Stimulated activated memory B cell treated with anti-CD40 and anti-IgM and Interleukin-4, amounts not matched to agents 10 μg/mL and 1 μg/mL and 100 μg/mL, for 72 hours (primary cell): ENCODE data around the gene IQCN.

Source experiments
- ATAC-seq: fragments of 150-1000 bp; cut with Tn5 transposase; 2 replicates; pipeline ENCODE4 v1.10.0; 2021
- H3K27ac Mint-ChIP-seq: one replicate; pipeline ENCODE4 v1.8.0; 2022; ENCODE audit warnings: mild to moderate bottlenecking, mixed read lengths
- H3K27me3 Mint-ChIP-seq: one replicate; pipeline ENCODE4 v1.8.0; 2022; ENCODE audit warnings: mixed read lengths
- H3K36me3 Mint-ChIP-seq: one replicate; pipeline ENCODE4 v1.8.0; 2022; ENCODE audit warnings: mixed read lengths
- H3K4me1 Mint-ChIP-seq: one replicate; pipeline ENCODE4 v1.8.0; 2022; ENCODE audit warnings: mixed read lengths
- H3K4me3 Mint-ChIP-seq: one replicate; pipeline ENCODE4 v1.8.0; 2022; ENCODE audit warnings: mild to moderate bottlenecking, moderate library complexity, mixed read lengths
- H3K9me3 Mint-ChIP-seq: one replicate; pipeline ENCODE4 v1.8.0; 2022; ENCODE audit warnings: mixed read lengths

Gene IQCN

DNA sequence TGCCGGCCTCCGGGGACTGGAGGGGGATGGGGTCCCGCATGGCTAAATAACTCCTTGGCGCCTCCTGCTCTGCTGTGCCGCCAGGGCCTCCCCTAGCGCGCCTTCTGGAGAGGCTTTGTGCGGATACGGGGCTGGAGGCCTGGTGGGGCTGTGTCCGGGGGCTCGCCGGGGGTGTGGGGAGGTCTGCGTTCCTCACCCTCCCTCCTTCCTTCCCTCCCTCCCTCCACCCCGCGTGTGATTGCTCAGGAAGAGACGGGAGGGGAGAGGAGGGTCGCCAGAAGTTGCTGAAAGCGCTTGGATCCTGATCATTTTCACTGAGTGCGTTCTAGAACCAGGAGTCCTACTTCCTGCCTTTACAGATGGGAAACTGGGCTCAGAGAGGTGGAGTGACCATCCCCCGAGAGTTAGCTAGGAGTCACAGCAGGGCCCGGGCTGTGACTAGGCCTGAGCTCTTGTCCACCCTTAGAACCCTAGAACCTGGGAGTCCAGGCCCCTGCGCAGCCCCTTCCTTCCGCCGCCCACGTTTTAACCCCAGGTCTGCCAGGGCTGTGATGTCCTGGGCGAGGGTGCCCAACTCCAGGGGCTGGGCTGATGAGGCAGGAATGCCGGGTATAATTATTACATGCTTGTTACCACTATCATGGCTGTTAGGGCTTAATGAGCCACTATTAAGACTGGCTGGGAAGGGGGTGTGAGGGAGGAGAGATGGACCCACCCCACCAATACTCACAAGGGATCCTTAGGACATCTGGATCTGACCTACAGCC is 8.0 kb upstream of the IQCN start:
- peaks cover 66% of the 10 kb centered on the region for H3K4me1 Mint-ChIP-seq
- H3K36me3 Mint-ChIP-seq: peaks cover 33% of the 10 kb centered on the region
- no peak for ATAC-seq
- H3K27ac Mint-ChIP-seq: peak overlapping the region; percentile 91
- H3K4me3 Mint-ChIP-seq: peak overlapping the region; percentile 87
- no peaks in the 10 kb centered on the region for H3K27me3 Mint-ChIP-seq
- no peaks in the 10 kb centered on the region for H3K9me3 Mint-ChIP-seq

DNA sequence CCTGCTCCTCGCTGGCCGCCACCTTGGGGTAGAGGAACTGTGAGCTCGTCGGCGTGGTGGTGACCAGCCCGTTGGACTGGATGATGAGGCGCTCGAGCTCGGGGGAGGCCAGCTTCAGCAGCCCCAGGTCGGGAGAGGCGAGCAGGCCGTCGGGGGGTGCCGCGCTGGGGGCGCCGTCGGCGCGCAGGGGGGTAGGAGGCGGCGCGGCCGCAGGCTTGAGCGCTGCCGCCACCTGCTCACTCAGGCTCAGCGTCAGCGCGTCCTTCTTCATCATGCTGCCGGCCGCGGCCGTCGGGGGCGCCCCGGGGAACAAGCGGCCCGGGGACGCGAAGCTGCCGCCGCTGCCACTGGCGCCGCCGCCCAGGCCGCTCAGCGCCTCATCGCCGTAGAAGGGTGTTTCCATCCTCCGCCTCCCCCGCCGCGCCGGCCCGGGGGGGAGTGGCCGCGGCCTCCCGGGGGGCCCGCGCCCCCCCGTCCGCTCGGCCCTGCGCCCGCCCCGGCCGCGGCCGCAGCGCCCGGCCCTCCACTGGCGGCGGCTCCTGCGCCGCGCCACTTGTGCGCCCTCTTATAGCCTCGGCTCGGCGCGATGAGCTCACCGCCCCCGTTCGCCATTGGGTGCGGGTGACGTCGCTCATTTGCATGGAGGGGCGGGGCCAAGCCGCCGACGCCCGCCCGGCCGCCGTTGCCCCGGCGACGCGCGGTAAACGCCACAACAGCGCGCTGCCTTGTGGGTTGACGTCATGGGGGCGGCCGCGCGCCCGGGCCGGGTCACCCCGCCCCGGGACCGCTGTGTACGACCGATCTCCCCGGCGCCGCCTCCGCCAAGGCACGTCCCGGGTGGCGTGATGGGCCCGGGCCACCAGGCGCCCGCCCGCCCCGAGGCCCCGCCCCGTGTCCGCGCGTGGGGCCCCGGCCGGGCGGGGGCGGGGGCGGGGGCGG is 7.1 kb upstream of the IQCN start, which contains the start of gene JUND:
JUND (minus strand) TSS at position 541 of the 939 bp plus-strand sequence; CDS start at position 403, 138 bp downstream.
- peaks cover 33% of the 10 kb centered on the region for H3K36me3 Mint-ChIP-seq
- H3K4me1 Mint-ChIP-seq: peaks cover 58% of the 10 kb centered on the region
- H3K4me3 Mint-ChIP-seq: peak within 1 kb of the TSS; percentile 93
- peak within 1 kb of the TSS; percentile 91 for H3K27ac Mint-ChIP-seq
- peak; percentile 86 for ATAC-seq
- no peaks in the 10 kb centered on the region for H3K27me3 Mint-ChIP-seq
- H3K9me3 Mint-ChIP-seq: no peaks in the 10 kb centered on the region

DNA sequence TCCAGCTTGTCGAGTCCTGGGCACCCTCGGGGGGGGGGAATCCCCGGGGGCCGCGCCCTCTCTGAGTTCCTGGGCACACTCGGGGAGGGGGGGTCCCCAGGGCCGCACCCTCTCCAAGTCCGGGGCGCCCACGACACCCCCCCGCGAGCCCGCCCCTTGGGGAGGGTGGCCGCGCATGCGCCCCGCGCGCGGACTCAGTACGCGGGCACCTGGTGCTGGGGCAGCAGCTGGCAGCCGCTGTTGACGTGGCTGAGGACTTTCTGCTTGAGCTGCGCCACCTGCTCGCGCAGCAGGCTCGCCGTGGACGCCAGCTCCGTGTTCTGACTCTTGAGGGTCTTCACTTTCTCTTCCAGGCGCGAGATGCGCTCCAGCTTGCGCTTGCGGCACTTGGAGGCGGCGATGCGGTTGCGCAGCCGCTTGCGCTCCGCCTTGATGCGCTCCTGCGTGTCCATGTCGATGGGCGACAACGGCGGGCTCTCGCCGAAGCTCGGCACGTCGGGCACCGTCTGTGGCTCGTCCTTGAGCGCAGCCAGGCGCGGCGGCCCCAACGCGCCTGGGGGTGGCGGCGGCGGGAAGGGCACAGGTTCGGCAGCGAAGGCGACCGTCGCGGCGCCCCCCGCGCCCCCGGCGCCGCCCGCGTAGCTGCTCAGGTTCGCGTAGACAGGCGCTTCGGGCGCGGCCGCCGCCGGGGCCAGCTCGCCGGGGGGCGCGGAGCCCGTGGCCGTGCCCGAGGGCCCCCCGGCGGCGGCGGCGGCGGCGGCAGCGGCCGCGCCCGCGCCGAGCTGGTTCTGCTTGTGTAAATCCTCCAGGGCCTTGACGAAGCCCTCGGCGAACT is 6.2 kb upstream of the IQCN start:
- peaks cover 50% of the 10 kb centered on the region for H3K4me1 Mint-ChIP-seq
- H3K4me3 Mint-ChIP-seq: peak overlapping the region; percentile 93
- H3K9me3 Mint-ChIP-seq: no peaks in the 10 kb centered on the region
- no peaks in the 10 kb centered on the region for H3K27me3 Mint-ChIP-seq
- ATAC-seq: peak; percentile 66
- peaks cover 33% of the 10 kb centered on the region for H3K36me3 Mint-ChIP-seq
- H3K27ac Mint-ChIP-seq: peak overlapping the region; percentile 91

DNA sequence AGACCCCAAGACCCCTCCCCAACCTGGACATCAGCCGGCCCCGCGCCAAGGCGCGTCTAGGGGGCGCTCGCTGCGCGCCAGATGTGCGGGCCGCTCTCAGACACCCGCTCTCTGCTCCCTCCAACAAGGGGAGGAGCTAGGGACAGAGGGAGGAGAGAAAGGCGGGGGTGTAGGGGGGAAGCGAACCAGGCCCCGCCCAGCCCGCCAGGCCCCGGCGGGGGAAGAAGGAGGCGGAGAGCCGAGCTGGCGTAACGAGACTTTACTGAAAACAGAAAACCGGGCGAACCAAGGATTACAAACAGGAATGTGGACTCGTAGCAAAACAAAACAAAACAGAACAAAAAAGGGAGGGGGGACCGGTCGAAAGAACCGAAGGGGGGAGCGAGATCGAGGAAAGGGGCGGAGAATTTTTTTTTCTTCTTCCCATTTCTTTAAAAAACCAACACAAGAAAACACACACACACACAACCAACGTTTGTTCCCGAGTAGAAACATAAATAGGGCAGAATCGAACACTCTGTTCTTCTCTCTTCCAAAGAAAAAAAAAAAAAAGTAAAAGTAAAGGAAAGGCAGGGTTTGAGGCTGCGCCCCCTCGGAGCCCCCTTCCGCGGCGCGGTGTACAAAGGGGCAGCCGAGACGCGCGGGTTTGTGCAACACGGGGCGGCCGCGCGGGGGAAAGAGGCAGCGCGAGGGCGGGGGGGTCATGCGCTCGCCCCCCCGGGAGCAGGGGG is 5.4 kb upstream of the IQCN start:
- peak; percentile 69 for ATAC-seq
- Mint-ChIP-seq H3K36me3 (peaks cover 33% of the 10 kb centered on the region), H3K9me3 (no peaks in the 10 kb centered on the region), H3K4me3 (peak overlapping the region; percentile 93), H3K4me1 (peaks cover 42% of the 10 kb centered on the region), H3K27ac (peak overlapping the region; percentile 91), H3K27me3 (no peaks in the 10 kb centered on the region)

DNA sequence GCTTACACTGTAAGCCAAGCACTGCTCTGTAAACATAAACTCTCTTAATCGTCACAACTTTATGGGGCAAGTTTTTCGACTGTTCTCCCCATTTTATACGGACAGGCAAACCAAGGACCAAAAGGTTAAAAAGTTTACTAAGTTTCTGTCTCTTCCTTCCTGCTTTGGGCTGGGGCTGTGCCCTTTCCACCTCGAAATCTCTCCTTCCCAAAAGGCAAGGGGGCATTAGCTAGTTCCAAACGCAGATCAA is 4.9 kb upstream of the IQCN start:
- peak overlapping the region; percentile 91 for H3K27ac Mint-ChIP-seq
- no peaks in the 10 kb centered on the region for H3K9me3 Mint-ChIP-seq
- H3K36me3 Mint-ChIP-seq: peaks cover 33% of the 10 kb centered on the region
- H3K4me3 Mint-ChIP-seq: peak overlapping the region; percentile 93
- H3K27me3 Mint-ChIP-seq: no peaks in the 10 kb centered on the region
- ATAC-seq: no peak
- peaks cover 37% of the 10 kb centered on the region for H3K4me1 Mint-ChIP-seq

DNA sequence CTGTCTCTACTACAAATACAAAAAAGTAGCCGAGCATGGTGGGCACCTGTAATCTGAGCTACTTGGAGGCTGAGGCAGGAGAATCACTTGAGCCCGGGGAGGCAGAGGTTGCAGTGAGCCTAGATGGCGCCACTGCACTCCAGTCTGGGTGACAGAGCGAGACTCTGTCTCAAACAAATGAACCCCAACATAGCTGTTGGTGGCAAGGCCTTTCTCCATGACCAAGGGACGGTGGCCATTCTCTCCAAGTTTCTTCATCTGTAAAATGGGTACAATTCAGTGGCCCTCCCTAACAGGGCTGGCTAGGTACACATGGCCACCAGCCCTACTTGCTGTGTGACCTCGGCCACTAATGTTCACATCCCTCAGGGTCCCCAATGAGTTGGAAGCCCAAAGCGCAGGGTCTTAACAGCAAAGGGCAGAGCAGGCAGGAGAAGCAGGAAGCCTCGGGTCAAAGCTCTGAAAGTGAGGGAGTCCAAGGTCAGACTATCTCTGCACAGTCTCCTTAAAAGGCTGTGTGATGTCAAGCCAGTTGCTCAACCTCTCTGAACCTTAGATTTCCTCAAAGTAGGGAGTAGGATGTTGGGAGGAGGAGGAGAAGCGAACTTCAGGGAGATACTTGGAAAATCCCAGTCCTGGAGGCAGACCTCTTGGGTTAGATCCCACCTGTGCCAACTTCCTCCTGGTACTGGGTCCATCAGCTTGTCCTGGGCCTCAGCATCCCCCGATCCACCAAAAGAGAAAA is 4.4 kb upstream of the IQCN start:
- no peak for ATAC-seq
- Mint-ChIP-seq H3K27ac (peak overlapping the region; percentile 91), H3K27me3 (no peaks in the 10 kb centered on the region), H3K9me3 (no peaks in the 10 kb centered on the region), H3K4me1 (peaks cover 36% of the 10 kb centered on the region), H3K36me3 (peaks cover 33% of the 10 kb centered on the region), H3K4me3 (peak overlapping the region; percentile 93)

DNA sequence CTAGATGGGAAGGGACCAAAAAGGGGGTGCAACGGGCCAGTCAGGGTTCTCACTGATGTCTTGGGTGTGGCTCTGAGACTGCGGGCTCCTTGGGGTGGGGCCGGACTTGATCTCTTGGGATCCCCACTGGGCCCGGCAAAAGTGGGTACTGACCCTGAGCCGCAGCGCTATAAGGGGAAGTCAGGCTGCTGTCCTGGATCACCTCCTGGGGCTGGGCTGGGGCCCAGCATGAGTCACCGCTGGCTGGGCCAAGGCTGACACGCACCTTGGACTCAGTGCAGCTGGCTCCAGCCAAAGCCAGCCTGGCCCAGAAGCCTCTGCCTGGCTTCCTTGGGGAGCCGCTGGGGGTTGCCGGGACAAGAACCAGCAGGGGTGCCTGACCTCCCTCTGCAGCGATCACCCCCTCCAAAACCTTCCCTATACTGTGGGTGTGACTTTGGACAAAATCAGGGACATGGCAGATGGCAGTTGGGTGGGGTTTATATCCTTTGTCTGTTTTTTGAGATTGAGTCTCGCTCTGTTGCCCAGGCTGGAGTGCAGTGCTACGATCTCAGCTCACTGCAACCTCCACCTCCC is 617 bp upstream of the IQCN start:
- peaks cover 25% of the 10 kb centered on the region for H3K36me3 Mint-ChIP-seq
- no peak overlapping the region for H3K27ac Mint-ChIP-seq
- H3K9me3 Mint-ChIP-seq: no peaks in the 10 kb centered on the region
- H3K4me1 Mint-ChIP-seq: peaks cover 30% of the 10 kb centered on the region
- H3K27me3 Mint-ChIP-seq: no peaks in the 10 kb centered on the region
- ATAC-seq: no peak
- H3K4me3 Mint-ChIP-seq: no peak overlapping the region

DNA sequence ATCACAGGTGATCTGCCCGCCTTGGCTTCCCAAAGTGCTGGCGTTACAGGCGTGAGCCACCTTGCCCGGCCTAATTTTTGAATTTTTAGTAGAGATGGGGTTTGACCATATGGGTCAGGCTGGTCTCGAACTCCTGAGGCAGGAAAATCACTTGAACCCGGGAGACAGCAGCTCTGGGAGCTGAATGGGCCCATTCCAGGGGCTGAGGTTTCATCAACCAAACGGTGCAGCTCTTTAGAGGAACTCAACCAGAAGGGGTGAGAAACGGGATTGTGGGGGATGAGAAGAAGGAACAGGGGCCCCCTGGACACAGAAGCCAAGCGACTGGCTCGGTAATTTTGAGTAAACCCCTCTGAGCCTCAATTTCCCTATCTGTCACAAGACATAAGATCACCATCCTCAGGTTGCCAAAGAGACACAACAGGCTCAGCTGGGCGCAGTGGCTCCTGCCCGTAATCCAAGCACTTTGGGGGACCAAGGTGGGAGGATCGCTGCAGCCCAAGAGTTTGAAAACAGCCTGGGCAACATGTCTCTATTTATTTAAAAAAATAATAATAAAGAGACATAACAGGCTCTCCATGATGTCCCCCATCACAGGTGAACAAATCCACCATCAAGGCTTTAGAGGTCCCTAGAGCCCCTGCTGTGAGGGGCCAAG is 562 bp downstream of the IQCN start:
- Mint-ChIP-seq H3K27me3 (no peaks in the 10 kb centered on the region), H3K4me1 (peaks cover 20% of the 10 kb centered on the region), H3K27ac (no peak overlapping the region), H3K36me3 (peaks cover 21% of the 10 kb centered on the region), H3K4me3 (no peak overlapping the region), H3K9me3 (no peaks in the 10 kb centered on the region)
- no peak for ATAC-seq

DNA sequence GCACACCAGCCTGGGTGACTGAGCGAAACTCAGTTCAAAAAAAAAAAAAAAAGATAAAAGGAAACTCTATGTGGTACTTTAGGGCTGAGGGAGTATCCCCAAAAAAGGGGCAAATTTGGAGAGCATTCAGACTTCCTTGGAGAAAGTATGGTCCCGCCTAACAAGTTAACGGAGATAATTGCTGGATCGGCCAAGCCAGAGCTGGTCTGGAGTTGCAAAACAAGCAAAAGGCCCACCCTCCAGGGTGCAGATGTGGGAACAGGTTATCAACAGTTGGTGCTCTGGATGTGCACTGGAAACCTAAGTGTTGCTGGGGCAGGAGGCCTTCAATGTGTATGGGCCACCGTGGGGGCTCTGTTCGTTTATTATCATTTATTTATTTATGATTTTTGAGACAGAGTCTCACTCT is 2.8 kb downstream of the IQCN start:
- Mint-ChIP-seq H3K36me3 (peaks cover 25% of the 10 kb centered on the region), H3K4me1 (peaks cover 9% of the 10 kb centered on the region), H3K27me3 (no peaks in the 10 kb centered on the region), H3K27ac (no peak overlapping the region), H3K9me3 (no peaks in the 10 kb centered on the region), H3K4me3 (no peak overlapping the region)
- no peak for ATAC-seq

DNA sequence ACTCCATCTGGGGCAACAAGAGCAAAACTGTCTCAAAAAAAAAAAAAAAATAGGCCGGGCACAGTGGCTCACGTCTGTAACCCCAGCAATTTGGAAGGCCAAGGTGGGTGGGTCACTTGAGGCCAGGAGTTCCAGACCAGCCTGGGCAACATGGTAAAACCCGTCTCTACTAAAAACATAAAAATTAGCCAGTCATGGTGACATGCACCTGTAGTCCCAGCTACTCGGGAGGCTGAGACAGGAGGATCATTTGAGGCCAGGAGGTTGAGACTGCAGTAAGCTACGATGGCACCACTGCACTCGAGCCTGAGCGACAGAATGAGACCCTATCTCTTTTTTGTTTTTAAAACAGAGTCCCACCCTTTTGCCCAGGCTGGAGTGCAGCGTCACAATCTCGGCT is 3.9 kb downstream of the IQCN start:
- peaks cover 33% of the 10 kb centered on the region for H3K36me3 Mint-ChIP-seq
- H3K27ac Mint-ChIP-seq: no peak overlapping the region
- no peak overlapping the region for H3K4me3 Mint-ChIP-seq
- H3K9me3 Mint-ChIP-seq: no peaks in the 10 kb centered on the region
- H3K27me3 Mint-ChIP-seq: no peaks in the 10 kb centered on the region
- H3K4me1 Mint-ChIP-seq: peaks cover 17% of the 10 kb centered on the region
- ATAC-seq: no peak

DNA sequence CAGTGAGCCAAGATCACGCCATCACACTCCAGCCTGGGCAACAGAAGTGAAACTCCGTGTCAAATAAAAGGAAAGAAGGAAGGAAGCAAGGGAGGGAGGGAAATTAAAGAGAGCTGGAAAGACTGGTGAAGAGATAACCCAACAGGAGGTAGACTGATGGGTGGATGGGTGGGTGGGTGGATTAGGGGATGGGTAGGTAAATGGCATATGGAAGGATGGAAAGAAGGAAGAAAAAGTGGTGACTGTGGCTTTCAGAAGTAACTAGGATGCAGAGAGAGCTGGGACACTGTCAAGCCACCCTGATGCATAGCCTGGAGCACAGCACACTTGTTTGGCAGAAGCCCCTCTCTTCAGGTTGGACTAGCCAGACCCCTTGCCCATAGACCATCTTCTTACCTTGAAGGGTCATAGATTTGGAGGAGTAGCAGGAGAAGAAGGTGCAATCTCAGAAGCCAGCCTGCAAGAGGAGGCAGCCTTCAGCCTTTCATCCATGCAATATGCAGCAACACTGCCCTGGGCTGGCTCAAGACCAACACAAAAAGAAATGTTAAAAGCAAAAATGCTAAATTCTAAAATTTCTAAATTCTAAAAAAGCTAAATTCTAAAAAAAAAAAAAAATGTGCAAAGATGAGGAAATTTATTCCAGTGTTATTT is 5.1 kb downstream of the IQCN start:
- peaks cover 17% of the 10 kb centered on the region for H3K4me1 Mint-ChIP-seq
- H3K9me3 Mint-ChIP-seq: no peaks in the 10 kb centered on the region
- ATAC-seq: no peak
- H3K27ac Mint-ChIP-seq: no peak overlapping the region
- H3K36me3 Mint-ChIP-seq: peaks cover 43% of the 10 kb centered on the region
- H3K27me3 Mint-ChIP-seq: no peaks in the 10 kb centered on the region
- H3K4me3 Mint-ChIP-seq: no peak overlapping the region

DNA sequence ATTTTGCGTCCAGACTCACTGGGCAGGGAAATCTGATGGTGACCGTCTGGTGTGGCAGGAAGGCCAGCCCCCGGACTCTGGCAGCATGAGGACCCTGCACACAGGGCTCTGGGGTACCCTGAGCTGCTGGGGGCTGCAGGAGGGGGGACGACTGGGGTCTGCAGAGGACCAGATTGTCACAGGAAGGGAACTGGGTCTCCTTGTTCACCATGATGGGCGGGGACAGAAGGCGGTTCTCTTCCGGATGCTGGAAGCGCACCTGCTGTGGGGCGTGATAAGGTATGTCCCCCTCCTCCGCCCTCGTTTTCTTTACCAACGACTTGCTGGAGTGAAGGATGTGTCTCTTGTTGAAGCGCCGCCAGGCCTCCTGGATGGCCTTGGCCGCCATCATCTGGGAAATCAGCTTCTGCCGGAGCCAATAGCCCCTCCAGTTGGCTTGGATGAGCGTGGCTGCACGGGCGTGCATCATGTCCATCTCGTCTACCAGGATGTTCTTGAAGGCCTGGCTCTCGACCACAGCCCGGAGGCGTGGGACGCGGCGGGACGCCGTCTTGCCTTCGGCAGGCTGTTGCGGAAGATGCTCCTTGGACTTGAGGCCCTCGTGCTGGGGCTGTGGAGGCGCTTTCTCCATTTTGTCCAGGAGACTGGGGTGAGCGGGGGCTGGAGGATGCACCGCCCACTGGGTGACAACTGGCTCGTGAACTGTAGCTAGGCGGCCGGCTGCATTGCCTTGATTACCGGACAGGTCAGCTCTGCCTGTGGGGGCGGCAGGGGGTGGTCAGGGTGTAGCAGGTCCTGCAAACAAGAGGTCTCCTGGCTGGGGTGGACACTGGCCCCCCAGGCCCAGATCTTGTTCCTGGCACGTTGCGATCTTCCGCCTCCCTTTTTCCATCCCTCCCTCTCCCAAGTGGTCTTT is 7.2 kb downstream of the IQCN start:
- no peak for ATAC-seq
- Mint-ChIP-seq H3K4me1 (peaks cover 10% of the 10 kb centered on the region), H3K27ac (no peak overlapping the region), H3K36me3 (peaks cover 43% of the 10 kb centered on the region), H3K4me3 (no peak overlapping the region), H3K9me3 (no peaks in the 10 kb centered on the region), H3K27me3 (no peaks in the 10 kb centered on the region)
